Neural cell (in vitro differentiated cells): ENCODE results near the gene DHTKD1. TPM values are rescaled to one million over a fixed set of nuclear protein-coding genes. Genes with fewer than 3 reads are reported as not detected.

Source experiments
- H2AFZ ChIP-seq: fragments of 200-600, 300-800 bp; sonication (generic), shearing (Covaris generic); 2 replicates; pipeline ENCODE4 v1.6.0; 2014; ENCODE audit warnings: low read depth, mild to moderate bottlenecking, antibody characterized with exemption, low read length, moderate library complexity
- H3F3A ChIP-seq: fragments of 200-600 bp; shearing (Covaris generic); 2 replicates; pipeline ENCODE4 v1.6.1; 2016; ENCODE audit warnings: mild to moderate bottlenecking, moderate library complexity, mixed read lengths, antibody characterized with exemption, low read length; ENCODE audit not compliant: insufficient read depth, poor library complexity, severe bottlenecking
- H3K27ac ChIP-seq: fragments of 200-600, 300-800 bp; sonication (generic), shearing (Covaris generic); 2 replicates; pipeline ENCODE4 v1.5.1; 2014; ENCODE audit warnings: mild to moderate bottlenecking, low read length, moderate library complexity
- H3K27me3 ChIP-seq: fragments of 300-800, 200-600 bp; sonication (generic), shearing (Covaris generic); 2 replicates; pipeline ENCODE4 v1.6.0; 2014; ENCODE audit warnings: mild to moderate bottlenecking, low read depth, low read length, moderate library complexity; ENCODE audit not compliant: insufficient read depth
- H3K36me3 ChIP-seq: fragments of 300-800, 200-600 bp; sonication (generic), shearing (Covaris generic); 2 replicates; pipeline ENCODE4 v1.5.1; 2014; ENCODE audit warnings: mild to moderate bottlenecking, antibody characterized with exemption, low read length, moderate library complexity; ENCODE audit not compliant: insufficient read depth
- H3K4me2 ChIP-seq: fragments of 300-800, 200-600 bp; sonication (generic), shearing (Covaris generic); 2 replicates; pipeline ENCODE4 v1.6.0; 2014; ENCODE audit warnings: mild to moderate bottlenecking, low read length
- H3K4me3 ChIP-seq: fragments of 300-800, 200-600 bp; sonication (generic), shearing (Covaris generic); 2 replicates; pipeline ENCODE4 v1.5.1; 2014; ENCODE audit warnings: mild to moderate bottlenecking, low read length, moderate library complexity
- H3K79me2 ChIP-seq: fragments of 200-600 bp; shearing (Covaris generic); replicated peaks from 2 replicates; pipeline ENCODE4 v1.6.0; 2014; ENCODE audit warnings: mild to moderate bottlenecking, low read length, moderate library complexity; ENCODE audit not compliant: insufficient read depth
- H3K9ac ChIP-seq: fragments of 300-800, 200-600 bp; sonication (generic), shearing (Covaris generic); 2 replicates; pipeline ENCODE4 v1.6.1; 2016; ENCODE audit warnings: mild to moderate bottlenecking, low read length, mixed read lengths
- H3K9me2 ChIP-seq: fragments of 200-600 bp; shearing (Covaris generic); 2 replicates; pipeline ENCODE4 v1.6.1; 2016; ENCODE audit warnings: mild to moderate bottlenecking, low read length, mixed read lengths; ENCODE audit not compliant: insufficient read depth
- H3K9me3 ChIP-seq: fragments of 200-600, 300-800 bp; sonication (generic), shearing (Covaris generic); 2 replicates; pipeline ENCODE4 v1.6.1; 2016; ENCODE audit warnings: mild to moderate bottlenecking, mixed run types, low read length, moderate library complexity, mixed read lengths
- H4K20me1 ChIP-seq: fragments of 200-600 bp; shearing (Covaris generic); 2 replicates; pipeline ENCODE4 v1.6.1; 2016; ENCODE audit warnings: mild to moderate bottlenecking, mixed run types; ENCODE audit not compliant: insufficient read depth
- CTCF ChIP-seq: fragments of 450-650 bp; IDR thresholded peaks from 2 replicates; pipeline ENCODE4 v1.5.1; 2014; ENCODE audit warnings: antibody characterized with exemption, mild to moderate bottlenecking, moderate library complexity; ENCODE audit not compliant: poor library complexity, severe bottlenecking
- EP300 ChIP-seq: fragments of 450-650 bp; conservative IDR thresholded peaks from 2 replicates; pipeline ENCODE4 v1.6.1; 2014; ENCODE audit warnings: antibody characterized with exemption, mild to moderate bottlenecking, moderate library complexity; ENCODE audit not compliant: poor library complexity, severe bottlenecking
- EZH2 ChIP-seq: fragments of 200-600, 300-800 bp; shearing (Covaris generic), sonication (generic); IDR thresholded peaks from 2 replicates; pipeline ENCODE4 v1.6.1; 2014; ENCODE audit warnings: antibody characterized with exemption, low read length, borderline replicate concordance, mild to moderate bottlenecking; ENCODE audit not compliant: insufficient read depth, poor library complexity, severe bottlenecking
- MXI1 ChIP-seq: fragments of 450-650 bp; conservative IDR thresholded peaks from 2 replicates; pipeline ENCODE4 v1.6.1; 2014; ENCODE audit warnings: antibody characterized with exemption, mild to moderate bottlenecking; ENCODE audit not compliant: poor library complexity, severe bottlenecking
- POLR2AphosphoS5 ChIP-seq: IDR thresholded peaks from 2 replicates; pipeline ENCODE4 v1.6.1; 2012
- RAD21 ChIP-seq: fragments of 450-650 bp; conservative IDR thresholded peaks from 2 replicates; pipeline ENCODE4 v1.6.1; 2014; ENCODE audit warnings: antibody characterized with exemption, mild to moderate bottlenecking, moderate library complexity
- SMC3 ChIP-seq: fragments of 450-650 bp; conservative IDR thresholded peaks from 2 replicates; pipeline ENCODE4 v1.6.1; 2014; ENCODE audit warnings: antibody characterized with exemption, mild to moderate bottlenecking, moderate library complexity; ENCODE audit not compliant: poor library complexity
- TAF1 ChIP-seq: IDR thresholded peaks from 2 replicates; pipeline ENCODE4 v1.6.1; 2012; ENCODE audit warnings: low read depth
- polyA plus RNA-seq: library from polyadenylated mRNA; depleted of rRNA; stranded (reverse); fragments of >200 nt; gene quantifications from 2 replicates; pipeline ENCODE4 v1.2.3, GENCODE V29; 2014
- TF ChIP-seq, protein P1 (sequence below): IDR thresholded peaks from 2 replicates; pipeline ENCODE4 v1.6.1; 2012; ENCODE audit warnings: borderline replicate concordance

Gene DHTKD1
- polyA plus RNA-seq, 1 donor from 2014 or later, result 24.0 TPM

- H3K4me3 ChIP-seq, result no peak overlapping the region
- no peak overlapping the region for H3K9ac ChIP-seq
- H3K9me2 ChIP-seq, result no peaks in the 10 kb centered on the region
- no peak overlapping the region for H3K4me2 ChIP-seq
- H3K27ac ChIP-seq, result no peak overlapping the region
- H3F3A ChIP-seq, result no peaks in the 10 kb centered on the region
- peaks cover 12% of the 10 kb centered on the region for H3K79me2 ChIP-seq
- no peak for TF ChIP-seq EZH2
- TF ChIP-seq MXI1, result no peak
- TF ChIP-seq SMC3, result no peak
- TF ChIP-seq, protein P1, sequence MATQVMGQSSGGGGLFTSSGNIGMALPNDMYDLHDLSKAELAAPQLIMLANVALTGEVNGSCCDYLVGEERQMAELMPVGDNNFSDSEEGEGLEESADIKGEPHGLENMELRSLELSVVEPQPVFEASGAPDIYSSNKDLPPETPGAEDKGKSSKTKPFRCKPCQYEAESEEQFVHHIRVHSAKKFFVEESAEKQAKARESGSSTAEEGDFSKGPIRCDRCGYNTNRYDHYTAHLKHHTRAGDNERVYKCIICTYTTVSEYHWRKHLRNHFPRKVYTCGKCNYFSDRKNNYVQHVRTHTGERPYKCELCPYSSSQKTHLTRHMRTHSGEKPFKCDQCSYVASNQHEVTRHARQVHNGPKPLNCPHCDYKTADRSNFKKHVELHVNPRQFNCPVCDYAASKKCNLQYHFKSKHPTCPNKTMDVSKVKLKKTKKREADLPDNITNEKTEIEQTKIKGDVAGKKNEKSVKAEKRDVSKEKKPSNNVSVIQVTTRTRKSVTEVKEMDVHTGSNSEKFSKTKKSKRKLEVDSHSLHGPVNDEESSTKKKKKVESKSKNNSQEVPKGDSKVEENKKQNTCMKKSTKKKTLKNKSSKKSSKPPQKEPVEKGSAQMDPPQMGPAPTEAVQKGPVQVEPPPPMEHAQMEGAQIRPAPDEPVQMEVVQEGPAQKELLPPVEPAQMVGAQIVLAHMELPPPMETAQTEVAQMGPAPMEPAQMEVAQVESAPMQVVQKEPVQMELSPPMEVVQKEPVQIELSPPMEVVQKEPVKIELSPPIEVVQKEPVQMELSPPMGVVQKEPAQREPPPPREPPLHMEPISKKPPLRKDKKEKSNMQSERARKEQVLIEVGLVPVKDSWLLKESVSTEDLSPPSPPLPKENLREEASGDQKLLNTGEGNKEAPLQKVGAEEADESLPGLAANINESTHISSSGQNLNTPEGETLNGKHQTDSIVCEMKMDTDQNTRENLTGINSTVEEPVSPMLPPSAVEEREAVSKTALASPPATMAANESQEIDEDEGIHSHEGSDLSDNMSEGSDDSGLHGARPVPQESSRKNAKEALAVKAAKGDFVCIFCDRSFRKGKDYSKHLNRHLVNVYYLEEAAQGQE, result no peak
- TF ChIP-seq RAD21, result no peak
- no peak for TF ChIP-seq TAF1
- TF ChIP-seq CTCF, result no peak
- TF ChIP-seq POLR2AphosphoS5, result no peak
- TF ChIP-seq EP300, result no peak
- no peaks in the 10 kb centered on the region for H3K27me3 ChIP-seq
- no peaks in the 10 kb centered on the region for H4K20me1 ChIP-seq
- H3K9me3 ChIP-seq, result no peaks in the 10 kb centered on the region
- no peak overlapping the region for H2AFZ ChIP-seq
- H3K36me3 ChIP-seq, result peaks cover 5% of the 10 kb centered on the region
Measured at GRCh38 chr10:12135631-12136030, 66.9 kb downstream of the DHTKD1 start.

DNA sequence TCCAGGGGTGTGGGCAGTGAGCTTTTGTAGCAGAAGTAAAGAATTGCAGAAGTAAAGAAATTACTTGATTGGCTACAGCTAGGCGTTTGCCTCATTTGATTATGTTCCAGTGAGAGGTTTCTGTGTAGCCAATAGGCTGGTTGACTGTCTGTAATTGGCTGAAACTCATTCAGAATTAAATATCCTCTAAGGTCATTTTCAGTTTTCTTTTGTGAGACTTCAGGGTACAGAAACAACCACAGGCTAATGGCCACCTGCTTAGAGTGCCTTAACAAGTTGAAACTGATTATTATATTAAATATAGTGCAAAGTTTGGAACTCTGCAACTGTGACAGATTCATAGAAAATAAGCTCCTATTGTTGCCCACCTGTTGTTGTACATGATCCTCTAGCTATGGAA is 71.3 kb downstream of the DHTKD1 start:
- no peaks in the 10 kb centered on the region for H3F3A ChIP-seq
- H3K9me3 ChIP-seq, result no peaks in the 10 kb centered on the region
- no peak overlapping the region for H3K27ac ChIP-seq
- no peaks in the 10 kb centered on the region for H4K20me1 ChIP-seq
- H3K27me3 ChIP-seq, result no peaks in the 10 kb centered on the region
- no peak overlapping the region for H2AFZ ChIP-seq
- no peak overlapping the region for H3K9ac ChIP-seq
- H3K9me2 ChIP-seq, result no peaks in the 10 kb centered on the region
- H3K4me3 ChIP-seq, result no peak overlapping the region
- peaks cover 5% of the 10 kb centered on the region for H3K36me3 ChIP-seq
- H3K79me2 ChIP-seq, result no peaks in the 10 kb centered on the region
- TF ChIP-seq TAF1 (no peak), POLR2AphosphoS5 (no peak), CTCF (no peak), MXI1 (no peak), RAD21 (no peak), EZH2 (no peak), EP300 (no peak), SMC3 (no peak)
- TF ChIP-seq, protein P1, result no peak
- H3K4me2 ChIP-seq, result no peak overlapping the region
